ENCODE measurements around the gene ELP1. TPM values are rescaled to one million over a fixed set of nuclear protein-coding genes. Genes with fewer than 3 reads are reported as not detected.

ELP1 gene
- total RNA-seq, 4 donors from 2014 or later, result 21.6 to 61.4 (median 25.7) TPM

GRCh38 chr9:108865037-108865436, 68.9 kb downstream of the ELP1 start:
- H3K9me3 ChIP-seq, result no peaks in the 10 kb centered on the region
- no peak overlapping the region for H3K4me3 ChIP-seq
- H3K27ac ChIP-seq, result no peak overlapping the region
- H3K36me3 ChIP-seq, result peaks cover 0 to 37% (median 0%) of the 10 kb centered on the region in 3 donors
- no peaks in the 10 kb centered on the region for H3K4me1 ChIP-seq
- TF ChIP-seq, protein P1, sequence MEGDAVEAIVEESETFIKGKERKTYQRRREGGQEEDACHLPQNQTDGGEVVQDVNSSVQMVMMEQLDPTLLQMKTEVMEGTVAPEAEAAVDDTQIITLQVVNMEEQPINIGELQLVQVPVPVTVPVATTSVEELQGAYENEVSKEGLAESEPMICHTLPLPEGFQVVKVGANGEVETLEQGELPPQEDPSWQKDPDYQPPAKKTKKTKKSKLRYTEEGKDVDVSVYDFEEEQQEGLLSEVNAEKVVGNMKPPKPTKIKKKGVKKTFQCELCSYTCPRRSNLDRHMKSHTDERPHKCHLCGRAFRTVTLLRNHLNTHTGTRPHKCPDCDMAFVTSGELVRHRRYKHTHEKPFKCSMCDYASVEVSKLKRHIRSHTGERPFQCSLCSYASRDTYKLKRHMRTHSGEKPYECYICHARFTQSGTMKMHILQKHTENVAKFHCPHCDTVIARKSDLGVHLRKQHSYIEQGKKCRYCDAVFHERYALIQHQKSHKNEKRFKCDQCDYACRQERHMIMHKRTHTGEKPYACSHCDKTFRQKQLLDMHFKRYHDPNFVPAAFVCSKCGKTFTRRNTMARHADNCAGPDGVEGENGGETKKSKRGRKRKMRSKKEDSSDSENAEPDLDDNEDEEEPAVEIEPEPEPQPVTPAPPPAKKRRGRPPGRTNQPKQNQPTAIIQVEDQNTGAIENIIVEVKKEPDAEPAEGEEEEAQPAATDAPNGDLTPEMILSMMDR (IDR thresholded peaks at IDR 0.05), result no peak
- TF ChIP-seq EP300 (IDR thresholded peaks at IDR 0.05), result no peak
- TF ChIP-seq POLR2A (IDR thresholded peaks at IDR 0.05), result no peak
- 84 to 91% methylated on average over 4 of the region's 4 CpGs for WGBS, 2 donors
- no peaks in the 10 kb centered on the region for H3K27me3 ChIP-seq
- DNase-seq (ENCODE audit: low spot score in 2 of 2), result no peak

DNA sequence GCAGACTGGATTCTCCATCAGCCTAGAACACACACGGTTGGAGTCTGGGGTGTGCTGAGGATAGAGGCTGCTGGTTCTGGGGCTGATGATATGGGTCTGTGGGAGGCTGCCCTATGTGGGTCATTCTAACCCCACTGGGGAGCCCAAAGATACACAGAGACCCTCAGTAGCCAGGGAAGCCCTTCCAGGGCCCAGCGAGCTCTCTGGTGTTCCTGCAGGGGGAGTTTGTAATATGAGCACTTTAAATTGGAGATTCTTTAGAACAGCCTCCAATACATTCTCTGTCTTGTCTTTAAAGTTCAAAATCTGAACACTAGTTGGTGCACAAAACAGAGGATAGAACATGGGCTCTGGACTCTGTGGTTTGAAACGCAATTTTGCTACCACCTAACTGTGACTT, 69.5 kb downstream of the ELP1 start:
- Histone ChIP-seq H3K36me3 (peaks cover 0 to 32% (median 0%) of the 10 kb centered on the region in 3 donors), H3K9me3 (no peaks in the 10 kb centered on the region), H3K27ac (no peak overlapping the region), H3K4me3 (no peak overlapping the region), H3K4me1 (no peaks in the 10 kb centered on the region), H3K27me3 (no peaks in the 10 kb centered on the region)
- TF ChIP-seq EP300 (IDR thresholded peaks at IDR 0.05) (no peak), POLR2A (IDR thresholded peaks at IDR 0.05) (no peak)
- TF ChIP-seq, protein P1 (IDR thresholded peaks at IDR 0.05), result no peak
- DNase-seq (ENCODE audit: low spot score in 2 of 2), result no peak
- WGBS, 2 donors, result 57 to 60% methylated on average over 3 of the region's 3 CpGs

- Histone ChIP-seq H3K36me3 (peaks cover 0 to 27% (median 0%) of the 10 kb centered on the region in 3 donors), H3K27ac (no peak overlapping the region), H3K4me1 (no peaks in the 10 kb centered on the region), H3K9me3 (no peaks in the 10 kb centered on the region), H3K27me3 (no peaks in the 10 kb centered on the region), H3K4me3 (no peak overlapping the region)
- 60% methylated on average over 3 of the region's 3 CpGs for WGBS, 2 donors
- TF ChIP-seq EP300 (IDR thresholded peaks at IDR 0.05), result no peak
- TF ChIP-seq, protein P1 (IDR thresholded peaks at IDR 0.05), result no peak
- no peak for TF ChIP-seq POLR2A (IDR thresholded peaks at IDR 0.05)
- no peak for DNase-seq (ENCODE audit: low spot score in 2 of 2)
Observed at GRCh38 chr9:108863891-108864290, 70.0 kb downstream of the ELP1 start.

DNA sequence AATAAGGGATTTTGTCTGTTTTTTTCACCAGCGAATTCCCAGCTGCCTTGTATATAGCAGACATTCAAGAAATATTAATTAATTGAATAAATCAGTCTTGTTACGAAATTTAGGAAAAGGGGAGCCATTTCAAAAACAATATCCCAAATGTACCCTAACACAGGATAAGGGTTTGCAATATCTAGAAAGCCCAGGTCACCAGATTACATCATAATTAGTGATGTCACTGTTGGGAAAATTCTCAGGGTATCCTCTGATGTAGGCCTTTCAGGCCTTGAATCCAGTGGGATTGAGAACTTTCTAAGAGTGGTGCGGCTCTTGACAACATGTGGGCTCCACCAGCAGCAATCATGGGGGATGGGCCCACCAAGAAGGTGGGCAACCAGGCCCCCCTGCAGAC, 71.9 kb downstream of the ELP1 start, which contains the start of gene ACTL7A:
TSS of gene ACTL7A (plus strand) at position 270 of the 400 bp plus-strand sequence. CDS start at position 327, 57 bp downstream.
- H3K27ac ChIP-seq, result no peak within 1 kb of the TSS
- no peak for DNase-seq (ENCODE audit: low spot score in 2 of 2)
- H3K27me3 ChIP-seq, result no peaks in the 10 kb centered on the region
- peaks cover 0 to 8% (median 0%) of the 10 kb centered on the region in 3 donors for H3K36me3 ChIP-seq
- TF ChIP-seq, protein P1 (IDR thresholded peaks at IDR 0.05), result no peak
- no peak for TF ChIP-seq POLR2A (IDR thresholded peaks at IDR 0.05)
- no peak for TF ChIP-seq EP300 (IDR thresholded peaks at IDR 0.05)
- H3K4me3 ChIP-seq, result no peak within 1 kb of the TSS
- no peaks in the 10 kb centered on the region for H3K4me1 ChIP-seq
- no peaks in the 10 kb centered on the region for H3K9me3 ChIP-seq
- WGBS, 2 donors, result 92 to 97% methylated on average over 3 of the region's 3 CpGs

GRCh38 chr9:108861464-108861863, 72.5 kb downstream of the ELP1 start:
- TF ChIP-seq EP300 (IDR thresholded peaks at IDR 0.05) (no peak), POLR2A (IDR thresholded peaks at IDR 0.05) (no peak)
- TF ChIP-seq, protein P1 (IDR thresholded peaks at IDR 0.05), result no peak
- Histone ChIP-seq H3K4me1 (no peaks in the 10 kb centered on the region), H3K27me3 (no peaks in the 10 kb centered on the region), H3K27ac (no peak overlapping the region), H3K36me3 (peaks cover 0 to 4% (median 0%) of the 10 kb centered on the region in 3 donors), H3K9me3 (no peaks in the 10 kb centered on the region), H3K4me3 (no peak overlapping the region)
- WGBS, 2 donors, result 71 to 83% methylated on average over 7 of the region's 7 CpGs
- no peak for DNase-seq (ENCODE audit: low spot score in 2 of 2)
